ENCODE results near the gene SNCB.

GRCh38 chr5:176627582-176627981, 2.8 kb downstream of the SNCB start:
- TF ChIP-seq CTCF (IDR thresholded peaks at IDR 0.05) (no peak), POLR2A (IDR thresholded peaks at IDR 0.05) (no peak)

All from right lobe of liver (tissue), 4 donors.